Liver (tissue), 9 donors: ENCODE results near the gene ZBTB7A. TPM values are rescaled to one million over a fixed set of nuclear protein-coding genes. Genes with fewer than 3 reads are reported as not detected.

ENCODE experiments used
- DNase-seq: peaks from one replicate; pipeline ENCODE4 v3.0.0-alpha.2; 2017; ENCODE audit warnings: low spot score
- H3K27ac ChIP-seq, 2 donors: one replicate each; pipeline ENCODE4 v1.7.0; 2013; ENCODE audit warnings: inconsistent platforms in 2 of 2, low read length in 2 of 2, control low read depth in 1 of 2, low read depth in 1 of 2, mild to moderate bottlenecking in 1 of 2
- H3K27me3 ChIP-seq, 4 donors: one replicate each; pipeline versions ENCODE4 v1.6.1 to v1.7.0; 2013; ENCODE audit warnings: low read length in 3 of 4, inconsistent platforms in 1 of 4, mild to moderate bottlenecking in 1 of 4, moderate library complexity in 1 of 4; ENCODE audit not compliant: control insufficient read depth in 4 of 4, insufficient read depth in 4 of 4
- H3K36me3 ChIP-seq, 4 donors: one replicate each; pipeline versions ENCODE4 v1.6.1 to v1.7.0; 2013; ENCODE audit warnings: low read length in 3 of 4, mild to moderate bottlenecking in 3 of 4, low read depth in 1 of 4, moderate library complexity in 1 of 4; ENCODE audit not compliant: control insufficient read depth in 4 of 4, insufficient read depth in 3 of 4
- H3K4me1 ChIP-seq, 4 donors: one replicate each; pipeline versions ENCODE4 v1.6.1 to v1.7.0; 2013; ENCODE audit warnings: low read length in 3 of 4, mild to moderate bottlenecking in 3 of 4, moderate library complexity in 1 of 4; ENCODE audit not compliant: control insufficient read depth in 4 of 4, insufficient read depth in 4 of 4
- H3K4me3 ChIP-seq, 3 donors: one replicate each; pipeline versions ENCODE4 v1.6.1 to v1.7.0; 2013; ENCODE audit warnings: low read length in 3 of 3, control low read depth in 1 of 3, low read depth in 1 of 3, mild to moderate bottlenecking in 1 of 3
- H3K9ac ChIP-seq, 2 donors: one replicate each; pipeline ENCODE4 v1.7.0; 2013; ENCODE audit warnings: low read length in 2 of 2, mild to moderate bottlenecking in 2 of 2, moderate library complexity in 2 of 2, control low read depth in 1 of 2, low read depth in 1 of 2
- H3K9me3 ChIP-seq, 4 donors: one replicate each; pipeline versions ENCODE4 v1.6.1 to v1.7.0; 2013; ENCODE audit warnings: low read length in 3 of 4; ENCODE audit not compliant: control insufficient read depth in 4 of 4
- ATF3 ChIP-seq: IDR thresholded peaks from 2 replicates; pipeline ENCODE4 v1.6.1; 2016; ENCODE audit warnings: antibody characterized with exemption
- EGR1 ChIP-seq, 2 donors: IDR thresholded peaks; 2 replicates each; pipeline ENCODE4 v1.6.1; 2016 to 2018; ENCODE audit warnings: antibody characterized with exemption in 2 of 2, low read depth in 2 of 2
- FOXA1 ChIP-seq: IDR thresholded peaks from 2 replicates; pipeline ENCODE4 v1.6.1; 2016; ENCODE audit warnings: antibody characterized with exemption
- FOXA2 ChIP-seq: IDR thresholded peaks from 2 replicates; pipeline ENCODE4 v1.6.1; 2016; ENCODE audit warnings: antibody characterized with exemption
- GABPA ChIP-seq, 2 donors: IDR thresholded peaks in 1 of 2; conservative IDR thresholded peaks in 1 of 2; 2 replicates each; pipeline ENCODE4 v1.6.1; 2016; ENCODE audit warnings: antibody characterized with exemption in 2 of 2, mild to moderate bottlenecking in 1 of 2, moderate library complexity in 1 of 2
- HNF4A ChIP-seq, 2 donors: conservative IDR thresholded peaks; 2 replicates each; pipeline ENCODE4 v1.6.1; 2016; ENCODE audit warnings: antibody characterized with exemption in 2 of 2, mild to moderate bottlenecking in 2 of 2
- HNF4G ChIP-seq: IDR thresholded peaks from 2 replicates; pipeline ENCODE4 v1.6.1; 2016; ENCODE audit warnings: antibody characterized with exemption
- JUND ChIP-seq, 2 donors: IDR thresholded peaks; 2 replicates each; pipeline ENCODE4 v1.6.1; 2016; ENCODE audit warnings: antibody characterized with exemption in 2 of 2
- MAX ChIP-seq: IDR thresholded peaks from 2 replicates; pipeline ENCODE4 v1.6.1; 2016; ENCODE audit warnings: antibody characterized with exemption
- RAD21 ChIP-seq, 2 donors: IDR thresholded peaks; 2 replicates each; pipeline ENCODE4 v1.6.1; 2016; ENCODE audit warnings: antibody characterized with exemption in 2 of 2, mild to moderate bottlenecking in 2 of 2
- RXRA ChIP-seq, 2 donors: IDR thresholded peaks; 2 replicates each; pipeline ENCODE4 v1.6.1; 2017 to 2018; ENCODE audit warnings: antibody characterized with exemption in 2 of 2, mild to moderate bottlenecking in 1 of 2
- SP1 ChIP-seq: IDR thresholded peaks from 2 replicates; pipeline ENCODE4 v1.6.1; 2018; ENCODE audit warnings: antibody characterized with exemption, mild to moderate bottlenecking
- TAF1 ChIP-seq: conservative IDR thresholded peaks from 2 replicates; pipeline ENCODE4 v1.6.1; 2016; ENCODE audit warnings: antibody characterized with exemption, mild to moderate bottlenecking
- YY1 ChIP-seq: IDR thresholded peaks from 2 replicates; pipeline ENCODE4 v1.6.1; 2016; ENCODE audit warnings: antibody characterized with exemption, mild to moderate bottlenecking
- ZBTB33 ChIP-seq: IDR thresholded peaks from 2 replicates; pipeline ENCODE4 v1.6.1; 2016; ENCODE audit warnings: antibody characterized with exemption
- WGBS: extraction: QIAGEN DNeasy Blood & Tissue Kit; methylation state at CpG from one replicate; pipeline ENCODE4 v1.1.7; 2013; 5-methylcytosine and 5-hydroxymethylcytosine counted together
- polyA plus RNA-seq, 2 donors: library from polyadenylated mRNA; stranded (reverse) in 1 of 2; unstranded in 1 of 2; fragments of 200-250 nt in 1 of 2; fragments of >200 nt in 1 of 2; fragmentation: Nextera tagmentation in 1 of 2; extraction: Ambion mirVana in 1 of 2; gene quantifications; one replicate each; pipeline versions ENCODE4 v1.2.1 to v1.2.3, GENCODE V29; 2013 to 2015
- total RNA-seq, 2 donors: library from RNA; depleted of rRNA; stranded (reverse); fragments of >200 nt; gene quantifications; one replicate each; pipeline ENCODE4 v1.2.3, GENCODE V29; 2014
- TF ChIP-seq, protein P1 (sequence below): IDR thresholded peaks from 2 replicates; pipeline ENCODE4 v1.6.1; 2016; ENCODE audit warnings: antibody characterized with exemption, mild to moderate bottlenecking
- donor health status: healthy.
- donor health status: healthy.
- donor health status: healthy.
- donor health status: healthy.
- donor health status: healthy.

ZBTB7A gene
- total and polyA plus RNA-seq, 4 donors: 2.9 to 28.9 (median 17.6) TPM

- TF ChIP-seq ATF3 (no peak), ZBTB33 (no peak), HNF4A (conservative IDR thresholded peaks at IDR 0.05) (no peak), TAF1 (no peak)
- TF ChIP-seq, protein P1, sequence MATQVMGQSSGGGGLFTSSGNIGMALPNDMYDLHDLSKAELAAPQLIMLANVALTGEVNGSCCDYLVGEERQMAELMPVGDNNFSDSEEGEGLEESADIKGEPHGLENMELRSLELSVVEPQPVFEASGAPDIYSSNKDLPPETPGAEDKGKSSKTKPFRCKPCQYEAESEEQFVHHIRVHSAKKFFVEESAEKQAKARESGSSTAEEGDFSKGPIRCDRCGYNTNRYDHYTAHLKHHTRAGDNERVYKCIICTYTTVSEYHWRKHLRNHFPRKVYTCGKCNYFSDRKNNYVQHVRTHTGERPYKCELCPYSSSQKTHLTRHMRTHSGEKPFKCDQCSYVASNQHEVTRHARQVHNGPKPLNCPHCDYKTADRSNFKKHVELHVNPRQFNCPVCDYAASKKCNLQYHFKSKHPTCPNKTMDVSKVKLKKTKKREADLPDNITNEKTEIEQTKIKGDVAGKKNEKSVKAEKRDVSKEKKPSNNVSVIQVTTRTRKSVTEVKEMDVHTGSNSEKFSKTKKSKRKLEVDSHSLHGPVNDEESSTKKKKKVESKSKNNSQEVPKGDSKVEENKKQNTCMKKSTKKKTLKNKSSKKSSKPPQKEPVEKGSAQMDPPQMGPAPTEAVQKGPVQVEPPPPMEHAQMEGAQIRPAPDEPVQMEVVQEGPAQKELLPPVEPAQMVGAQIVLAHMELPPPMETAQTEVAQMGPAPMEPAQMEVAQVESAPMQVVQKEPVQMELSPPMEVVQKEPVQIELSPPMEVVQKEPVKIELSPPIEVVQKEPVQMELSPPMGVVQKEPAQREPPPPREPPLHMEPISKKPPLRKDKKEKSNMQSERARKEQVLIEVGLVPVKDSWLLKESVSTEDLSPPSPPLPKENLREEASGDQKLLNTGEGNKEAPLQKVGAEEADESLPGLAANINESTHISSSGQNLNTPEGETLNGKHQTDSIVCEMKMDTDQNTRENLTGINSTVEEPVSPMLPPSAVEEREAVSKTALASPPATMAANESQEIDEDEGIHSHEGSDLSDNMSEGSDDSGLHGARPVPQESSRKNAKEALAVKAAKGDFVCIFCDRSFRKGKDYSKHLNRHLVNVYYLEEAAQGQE: no peak
- DNase-seq: no peak
- H3K4me3 ChIP-seq: no peak overlapping the region
- WGBS: 81% methylated on average over 16 of the region's 16 CpGs
- H3K4me1 ChIP-seq: peaks cover 0 to 4% (median 0%) of the 10 kb centered on the region in 4 donors
- no peaks in the 10 kb centered on the region for H3K27me3 ChIP-seq
- no peak overlapping the region for H3K9ac ChIP-seq
- H3K9me3 ChIP-seq: no peaks in the 10 kb centered on the region
- peaks cover 5 to 50% (median 24%) of the 10 kb centered on the region in 4 donors for H3K36me3 ChIP-seq
- no peak overlapping the region for H3K27ac ChIP-seq
Observed at GRCh38 chr19:4032436-4032835, 34.3 kb downstream of the ZBTB7A start.

DNA sequence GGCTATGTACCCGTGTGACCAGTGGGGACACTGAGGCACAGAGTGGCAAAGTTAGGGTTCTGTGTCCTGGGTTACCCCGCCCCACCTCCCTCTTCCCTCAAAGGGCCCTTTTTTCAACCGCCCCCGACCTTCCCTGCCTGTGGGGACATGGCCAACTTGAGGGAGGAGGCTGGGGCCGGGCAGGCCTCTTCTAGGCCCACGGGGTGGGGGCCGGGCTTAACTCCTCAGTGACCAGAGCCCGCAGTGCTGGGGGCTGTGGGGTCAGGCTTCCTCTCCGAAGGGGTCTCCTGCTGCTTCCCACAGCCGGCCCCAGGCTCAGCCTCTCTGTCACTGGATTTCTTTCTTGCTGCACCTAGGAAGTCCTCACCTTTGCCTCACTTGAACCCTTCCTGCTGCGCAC is 35.3 kb downstream of the ZBTB7A start:
- no peak for DNase-seq
- Histone ChIP-seq H3K4me1 (peaks cover 0 to 4% (median 0%) of the 10 kb centered on the region in 4 donors), H3K27ac (no peak overlapping the region), H3K4me3 (no peak overlapping the region), H3K27me3 (no peaks in the 10 kb centered on the region), H3K9ac (no peak overlapping the region), H3K9me3 (no peaks in the 10 kb centered on the region), H3K36me3 (peaks cover 3 to 41% (median 19%) of the 10 kb centered on the region in 4 donors)
- 89% methylated on average over 11 of the region's 11 CpGs for WGBS
- TF ChIP-seq MAX: no peak
- no peak for TF ChIP-seq RAD21 (IDR thresholded peaks at IDR 0.05)
- TF ChIP-seq YY1: no peak
- no peak for TF ChIP-seq EGR1 (IDR thresholded peaks at IDR 0.05; ENCODE audit: low read depth in 2 of 2)
- TF ChIP-seq TAF1: no peak
- TF ChIP-seq FOXA1: no peak

GRCh38 chr19:4030981-4031380 is 35.7 kb downstream of the ZBTB7A start:
- WGBS: 82% methylated on average over 9 of the region's 9 CpGs

More at GRCh38 chr19:4030981-4031380, 35.7 kb downstream of the ZBTB7A start:
- Histone ChIP-seq H3K27me3 (no peaks in the 10 kb centered on the region), H3K4me3 (no peak overlapping the region), H3K27ac (no peak overlapping the region), H3K9ac (no peak overlapping the region), H3K36me3 (peaks cover 5 to 38% (median 17%) of the 10 kb centered on the region in 4 donors), H3K9me3 (no peaks in the 10 kb centered on the region), H3K4me1 (peaks cover 0 to 4% (median 0%) of the 10 kb centered on the region in 4 donors)
- TF ChIP-seq JUND (IDR thresholded peaks at IDR 0.05): no peak
- TF ChIP-seq SP1: no peak
- no peak for TF ChIP-seq EGR1 (IDR thresholded peaks at IDR 0.05; ENCODE audit: low read depth in 2 of 2)
- TF ChIP-seq RXRA (IDR thresholded peaks at IDR 0.05): no peak
- no peak for TF ChIP-seq FOXA2
- no peak for TF ChIP-seq HNF4A (conservative IDR thresholded peaks at IDR 0.05)
- TF ChIP-seq TAF1: no peak
- TF ChIP-seq HNF4G: no peak
- TF ChIP-seq FOXA1: no peak
- no peak for TF ChIP-seq YY1
- TF ChIP-seq, protein P1: no peak
- no peak for TF ChIP-seq ZBTB33
- TF ChIP-seq GABPA (IDR thresholded peaks at IDR 0.05 in 1 of 2, conservative IDR thresholded peaks at IDR 0.05 in 1 of 2): no peak
- DNase-seq: no peak
